ENCODE data around the gene SETX.
A peak's percentile ranks its signal among the peaks of the same experiment; 100 is the strongest.

SETX gene

DNA sequence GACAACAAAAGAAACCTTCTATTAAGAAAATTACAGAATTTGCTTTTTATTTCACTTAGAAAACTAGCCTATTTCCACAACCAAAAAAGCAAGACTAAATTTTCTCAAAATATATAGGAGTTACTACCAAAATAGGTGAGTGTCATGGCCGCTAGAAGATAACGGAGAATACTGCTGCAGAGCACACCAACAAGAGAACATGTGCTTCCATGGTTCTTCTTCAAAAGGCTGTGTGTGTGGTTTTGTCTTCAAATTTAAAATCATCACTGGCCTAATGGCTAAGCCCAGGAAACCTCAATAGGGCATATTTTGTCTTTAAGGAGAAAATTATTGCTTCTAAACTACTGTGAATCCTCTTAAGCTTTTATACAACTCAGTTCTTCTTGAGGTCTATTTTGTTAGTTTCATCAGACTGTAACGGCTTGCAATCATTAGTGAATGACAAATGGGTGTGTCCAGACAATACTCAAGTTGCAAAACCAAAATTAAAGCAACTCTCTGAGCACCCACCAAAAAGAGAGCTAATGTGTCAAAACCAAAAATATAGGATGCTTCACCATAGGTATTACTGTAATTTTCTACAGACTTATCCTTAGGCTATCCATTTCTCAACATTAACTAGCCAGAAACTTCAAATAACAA lies 3.3 kb downstream of the SETX start:
- peak in 1 of 5 donors; percentile 13 for DNase-seq

DNA sequence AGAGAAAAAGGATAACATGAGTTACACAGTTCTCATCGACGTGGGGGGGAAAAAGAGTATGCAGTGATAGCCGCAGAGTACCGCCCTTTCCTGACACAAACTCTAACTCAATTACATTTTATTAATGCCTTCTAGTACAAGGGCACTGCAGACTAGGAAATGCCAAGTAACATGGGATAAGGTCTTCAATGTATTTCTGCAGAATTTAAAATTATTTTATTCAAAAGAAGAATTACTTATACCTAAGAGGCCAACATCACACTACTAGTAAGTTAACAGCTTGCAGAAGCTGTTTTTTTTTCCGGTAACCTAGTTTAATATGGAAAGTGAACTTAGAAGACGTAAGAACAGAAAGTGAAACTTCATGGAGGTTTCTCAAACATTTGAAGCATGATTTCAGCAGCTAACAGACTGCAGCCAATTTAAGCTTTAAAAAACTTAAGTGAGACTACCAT lies 3.9 kb downstream of the SETX start:
- peak in 2 of 5 donors; percentile 15 to 73 for DNase-seq

DNA sequence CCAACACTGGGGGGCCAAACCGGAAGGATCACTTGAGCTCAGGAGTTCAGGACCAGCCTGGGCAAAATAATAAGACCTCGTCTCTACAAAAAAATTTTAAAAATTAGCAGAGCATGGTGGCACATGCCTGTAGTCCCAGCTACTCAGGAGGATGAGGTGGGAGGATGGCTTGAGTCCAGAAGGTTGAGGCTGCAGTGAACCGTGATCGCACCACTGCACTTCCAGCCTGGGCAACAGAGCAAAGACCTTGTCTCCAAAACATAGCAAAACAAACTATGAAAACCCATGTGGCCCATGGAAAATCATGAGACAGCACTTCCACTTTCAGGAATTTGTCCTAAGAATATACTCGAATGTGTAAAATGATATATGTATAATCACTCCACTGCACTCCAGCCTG lies 6.1 kb downstream of the SETX start:
- no peak for DNase-seq

DNA sequence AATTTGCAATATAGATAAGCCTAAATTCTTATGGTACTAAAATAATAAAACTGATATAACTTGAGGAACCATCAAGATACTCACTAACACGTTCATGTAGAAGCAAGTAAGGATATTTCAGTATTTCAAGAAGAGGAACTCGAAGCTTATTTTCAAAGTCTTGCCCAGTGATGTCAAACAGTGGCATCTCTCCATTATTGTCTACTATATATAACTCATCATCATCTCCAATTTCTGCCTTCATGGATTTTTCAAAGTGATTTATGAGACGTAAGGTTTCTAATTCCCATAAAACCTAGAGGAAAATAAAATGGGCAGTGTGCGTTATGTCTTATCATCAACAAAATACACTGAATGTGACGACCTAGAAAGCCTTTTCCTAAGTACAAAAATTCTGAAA lies 8.6 kb downstream of the SETX start:
- no peak for DNase-seq

DNA sequence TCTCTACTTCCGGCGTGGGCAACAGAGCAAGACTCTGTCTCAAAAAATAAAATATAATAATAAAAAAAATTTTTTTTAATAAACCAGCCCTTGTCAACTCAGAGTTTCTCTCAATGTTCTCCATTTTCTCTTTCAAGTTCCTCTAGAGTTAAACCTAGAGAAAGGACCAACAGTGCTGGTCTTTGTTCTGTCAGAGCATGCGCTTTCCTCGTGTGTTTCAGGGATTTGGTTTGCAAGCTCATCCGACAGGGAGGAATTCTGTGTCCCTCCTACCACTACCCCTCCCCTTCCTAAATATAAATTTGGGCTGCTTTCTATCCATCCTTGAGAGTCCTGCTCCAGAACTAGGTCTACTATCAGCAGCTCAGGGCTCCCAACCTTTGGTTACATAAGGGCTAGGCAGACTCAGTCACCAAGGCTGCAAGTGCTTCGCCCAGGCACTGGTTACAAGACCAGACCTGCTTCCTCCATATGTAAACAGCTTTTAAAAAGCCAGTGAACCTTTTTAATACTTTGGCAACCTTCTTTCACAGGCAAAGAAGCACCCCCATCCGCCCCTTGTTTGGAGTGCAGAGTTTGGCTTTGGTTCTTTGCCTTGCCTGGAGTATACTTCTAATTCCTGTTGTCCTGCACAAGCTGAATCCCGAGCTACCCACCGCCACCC lies 13.5 kb downstream of the SETX start:
- DNase-seq, result no peak

DNA sequence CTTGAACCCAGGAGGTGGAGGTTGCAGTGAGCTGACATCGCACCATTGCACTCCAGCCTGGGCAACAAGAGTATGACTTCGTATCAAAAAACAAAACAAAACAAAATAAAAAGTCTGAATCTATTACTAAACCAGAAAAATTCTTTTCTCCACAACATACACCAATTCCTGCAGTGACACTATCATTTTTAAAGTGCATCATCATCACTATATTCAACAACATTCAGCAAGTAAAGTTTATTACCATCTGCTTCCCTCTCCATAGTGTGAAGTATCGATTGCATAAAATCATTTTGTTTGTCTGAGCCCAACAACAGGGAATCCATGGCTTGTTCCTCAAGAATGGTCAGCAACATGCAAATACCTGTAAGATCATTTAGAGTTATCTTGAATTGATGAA lies 20.4 kb downstream of the SETX start:
- DNase-seq, result no peak

DNA sequence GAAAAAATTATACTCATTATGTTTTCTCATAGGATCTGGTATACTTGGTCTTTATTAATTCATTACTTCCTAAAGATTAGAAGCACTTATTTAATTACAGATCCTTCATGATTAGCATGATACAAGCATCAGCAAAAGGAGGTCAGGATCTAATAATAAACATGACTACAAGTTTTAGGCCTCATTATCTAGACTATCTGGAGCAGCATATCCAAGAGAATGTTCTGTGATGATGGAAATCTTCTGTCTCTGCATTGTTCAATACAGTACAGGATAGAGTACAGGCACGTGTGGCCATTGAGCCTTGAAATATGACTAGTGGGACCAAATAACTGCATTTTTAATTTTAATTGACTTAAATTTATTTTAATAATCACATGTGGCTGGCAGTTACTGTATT lies 21.2 kb downstream of the SETX start:
- no peak for DNase-seq

DNA sequence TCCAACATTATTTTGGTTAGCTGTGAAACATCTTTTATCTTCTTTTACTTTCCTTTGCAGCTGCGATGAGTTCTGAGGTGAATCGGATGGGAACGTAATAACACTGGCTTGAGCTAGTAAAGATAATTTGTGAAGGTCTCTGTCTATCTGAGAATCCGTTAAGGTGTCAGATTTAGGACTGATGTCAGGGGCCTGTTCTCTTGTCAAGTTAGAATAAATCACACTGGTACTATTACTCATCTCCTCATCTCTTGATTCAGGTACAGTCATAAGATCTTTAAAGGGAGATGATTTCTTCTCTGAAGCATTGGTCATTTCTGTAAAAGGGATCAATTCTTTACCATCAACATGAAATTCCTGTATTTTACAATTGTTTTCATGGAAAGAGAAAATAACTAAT lies 26.2 kb downstream of the SETX start:
- DNase-seq, result no peak

DNA sequence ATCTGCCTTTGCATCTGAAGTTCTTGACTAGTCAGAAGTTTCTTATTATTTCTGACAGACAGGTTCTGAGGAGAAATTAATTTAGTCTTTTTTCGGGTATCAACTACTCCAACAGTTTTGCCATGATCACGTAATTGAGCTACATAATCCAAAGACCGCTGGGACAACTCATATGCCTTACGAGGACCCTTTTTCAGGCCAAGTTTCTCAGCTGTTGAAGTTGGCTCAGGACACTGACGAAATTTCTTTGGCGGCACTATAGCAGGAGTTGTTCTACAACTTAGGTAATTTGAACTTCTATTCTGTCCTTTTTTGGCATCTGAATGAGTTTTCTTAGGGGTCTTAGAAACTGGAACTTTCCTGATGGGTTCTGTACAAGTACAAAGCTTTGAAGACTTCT lies 27.2 kb downstream of the SETX start:
- DNase-seq, result no peak

DNA sequence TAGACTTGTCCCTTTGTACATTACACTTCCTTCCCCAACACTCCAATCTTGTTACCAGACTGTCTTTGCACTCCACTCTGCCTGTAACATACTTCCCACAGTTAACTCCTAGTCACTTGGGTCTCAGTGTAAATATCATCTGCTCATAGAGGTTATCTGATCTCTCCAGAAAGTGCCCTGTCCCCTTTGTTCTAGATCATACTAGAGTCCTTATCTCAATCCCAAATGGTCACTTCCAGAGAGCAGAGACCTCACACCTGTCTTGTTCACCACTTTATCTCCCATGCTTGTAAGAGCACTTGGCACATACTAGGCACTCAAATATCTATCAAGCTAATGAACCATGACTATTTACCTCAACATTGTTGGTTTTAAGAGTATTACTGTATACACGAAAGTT lies 30.4 kb downstream of the SETX start:
- DNase-seq, result no peak

DNA sequence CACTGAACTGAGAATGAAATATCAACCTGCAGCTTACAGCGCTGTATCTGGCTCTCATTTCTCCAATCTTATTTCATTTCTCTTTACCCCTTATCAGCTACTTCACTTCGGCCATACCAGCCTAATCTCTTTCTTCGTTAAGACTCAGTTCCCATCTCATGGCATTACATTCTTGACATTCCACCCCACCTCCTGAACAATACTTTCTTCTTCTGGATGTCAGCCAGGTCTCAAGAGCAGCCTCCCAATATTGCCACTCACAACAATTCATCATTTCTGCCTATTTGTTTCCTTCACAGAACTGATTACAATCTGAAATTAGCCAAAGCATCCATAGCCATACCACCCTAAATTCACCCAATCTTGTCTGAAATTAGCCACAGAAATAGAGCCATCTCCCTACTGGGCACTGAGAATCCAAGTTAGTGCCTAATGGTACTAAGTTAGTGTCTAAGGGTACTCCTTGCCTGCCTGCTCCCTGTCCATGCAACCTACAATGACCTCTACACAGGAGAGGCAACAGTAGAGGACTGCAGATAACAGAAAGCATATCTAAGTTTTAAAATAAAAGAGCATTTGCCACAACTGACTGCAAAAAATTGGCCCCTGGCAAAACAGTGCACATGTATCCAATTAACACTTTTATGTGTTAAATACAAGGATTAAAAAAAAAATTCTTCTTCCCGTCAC lies 35.2 kb downstream of the SETX start:
- no peak for DNase-seq

DNA sequence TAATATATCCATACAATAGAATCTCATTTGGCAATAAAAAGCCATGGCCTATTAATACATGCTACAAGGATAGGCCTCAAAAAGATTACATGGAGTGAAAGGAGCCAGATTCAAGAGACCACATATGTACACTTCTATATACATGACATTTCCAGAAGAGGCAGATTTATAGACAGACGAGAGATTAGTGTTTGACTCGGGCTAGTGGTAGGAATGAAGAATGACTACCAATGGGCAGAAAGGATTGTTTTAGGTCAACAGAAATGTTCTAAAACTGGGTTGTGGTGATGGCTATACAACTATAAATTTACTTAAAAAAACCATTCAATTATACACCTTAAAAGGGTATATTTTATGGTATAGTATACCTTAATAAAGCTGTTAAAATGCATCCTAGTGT lies 41.9 kb downstream of the SETX start:
- DNase-seq, result no peak

DNA sequence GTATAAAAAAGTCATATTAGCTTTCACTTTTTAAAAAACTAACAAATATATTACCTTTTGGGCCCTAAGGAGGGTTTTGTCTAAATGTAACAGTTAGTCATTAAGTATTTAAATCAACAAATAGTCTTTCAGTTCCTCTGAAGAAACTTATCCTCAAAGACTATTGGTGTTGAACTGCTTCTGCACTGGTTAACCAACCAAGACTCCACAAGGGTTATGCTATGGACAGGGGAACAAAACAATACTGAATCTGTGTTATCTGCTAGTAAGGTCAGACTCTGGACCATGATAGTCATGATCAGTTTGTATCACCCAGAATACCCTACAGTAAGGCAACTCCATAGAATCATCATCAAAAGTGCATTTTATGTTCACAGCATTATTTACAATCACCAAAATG lies 42.4 kb downstream of the SETX start:
- DNase-seq, result no peak

DNA sequence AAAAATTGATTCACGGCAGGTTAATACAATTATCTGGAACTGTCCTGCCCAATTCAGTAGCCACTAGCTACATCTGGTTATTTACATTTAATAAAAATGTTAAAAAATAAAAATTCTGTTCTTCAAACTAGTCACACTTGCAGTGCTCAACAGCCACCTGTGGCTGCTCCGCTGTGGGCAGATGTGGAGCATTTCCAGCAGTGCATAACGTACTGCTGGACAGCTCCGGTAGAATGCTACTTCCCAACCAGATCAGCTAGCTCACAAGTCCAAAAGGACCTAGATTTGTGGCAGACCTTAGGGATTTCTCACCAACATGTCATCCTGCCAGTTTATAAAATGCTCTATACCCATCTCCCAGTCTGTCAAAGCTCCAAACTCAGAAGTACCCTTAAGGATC lies 42.8 kb downstream of the SETX start:
- DNase-seq, result no peak

DNA sequence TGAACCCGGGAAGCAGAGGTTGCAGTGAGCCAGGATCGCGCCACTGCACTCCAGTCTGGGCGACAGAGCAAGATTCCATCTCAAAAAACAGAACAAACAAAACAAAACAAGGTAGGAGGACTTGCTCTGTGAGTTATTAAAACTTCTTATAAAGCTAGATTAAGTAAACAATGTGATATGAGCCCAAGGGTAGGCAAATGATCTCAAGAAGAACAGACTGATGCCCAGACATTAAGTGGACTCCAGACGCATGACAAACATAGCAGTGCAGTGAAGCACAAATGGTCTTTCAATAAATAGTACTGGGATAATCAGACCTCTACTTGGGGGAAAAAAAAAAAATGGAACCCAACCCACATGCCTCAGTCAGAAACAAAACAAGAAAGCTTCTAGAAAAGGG lies 45.7 kb downstream of the SETX start:
- no peak for DNase-seq

DNA sequence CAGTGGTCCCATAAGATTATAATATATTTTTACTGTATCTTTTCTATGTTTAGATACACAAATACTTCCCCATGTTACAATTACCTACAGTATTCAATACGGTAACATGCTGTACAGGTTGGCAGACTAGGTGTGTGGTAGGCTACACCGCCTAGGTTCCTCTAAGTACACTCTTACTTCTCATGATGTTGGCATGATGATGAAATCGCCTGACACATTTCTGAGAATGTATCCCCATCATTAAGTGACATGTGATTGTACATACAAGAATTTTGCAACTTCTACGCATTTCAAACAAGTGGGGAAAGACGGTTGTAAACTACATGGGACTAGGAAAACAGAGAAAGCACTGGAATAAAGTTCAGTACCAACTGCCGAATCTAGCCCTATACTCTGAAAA lies 53.3 kb downstream of the SETX start:
- no peak for DNase-seq

DNA sequence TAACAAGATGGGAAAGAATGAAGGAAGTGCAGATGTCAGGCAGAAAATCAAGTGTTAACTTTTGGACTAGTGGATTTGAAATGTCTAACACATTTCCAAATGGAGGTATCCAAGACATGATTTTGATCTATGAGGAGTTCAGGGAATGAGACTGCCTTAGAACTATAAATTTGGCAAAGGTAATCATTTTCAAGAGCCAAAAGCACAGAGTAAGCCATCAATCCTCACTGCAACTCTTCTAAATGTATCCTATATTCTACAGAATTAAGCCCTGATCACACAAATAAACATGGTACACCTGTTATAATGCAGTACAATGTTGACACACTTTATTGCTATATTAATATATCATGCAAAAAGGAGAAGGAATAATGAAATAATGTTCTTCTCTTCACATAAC lies 55.6 kb downstream of the SETX start:
- no peak for DNase-seq

DNA sequence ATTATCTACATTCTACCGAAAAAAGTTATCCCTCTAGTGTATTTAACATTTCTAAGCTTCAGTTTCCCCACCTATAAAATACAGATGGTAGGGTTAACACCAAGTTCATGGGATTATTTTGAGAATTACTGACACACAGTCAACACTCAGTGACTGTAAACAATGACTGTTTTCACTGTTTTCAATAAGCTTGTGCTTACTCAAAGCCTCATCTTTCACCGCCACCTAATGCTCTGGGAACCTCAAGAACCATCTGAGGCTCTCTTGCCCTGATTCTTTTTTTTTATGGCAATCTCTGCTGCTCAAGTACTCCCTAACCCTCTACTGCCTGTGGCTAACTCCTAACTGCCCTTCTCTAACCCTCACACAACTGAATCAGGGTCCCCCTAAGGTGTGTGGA lies 59.6 kb downstream of the SETX start:
- DNase-seq, result no peak

DNA sequence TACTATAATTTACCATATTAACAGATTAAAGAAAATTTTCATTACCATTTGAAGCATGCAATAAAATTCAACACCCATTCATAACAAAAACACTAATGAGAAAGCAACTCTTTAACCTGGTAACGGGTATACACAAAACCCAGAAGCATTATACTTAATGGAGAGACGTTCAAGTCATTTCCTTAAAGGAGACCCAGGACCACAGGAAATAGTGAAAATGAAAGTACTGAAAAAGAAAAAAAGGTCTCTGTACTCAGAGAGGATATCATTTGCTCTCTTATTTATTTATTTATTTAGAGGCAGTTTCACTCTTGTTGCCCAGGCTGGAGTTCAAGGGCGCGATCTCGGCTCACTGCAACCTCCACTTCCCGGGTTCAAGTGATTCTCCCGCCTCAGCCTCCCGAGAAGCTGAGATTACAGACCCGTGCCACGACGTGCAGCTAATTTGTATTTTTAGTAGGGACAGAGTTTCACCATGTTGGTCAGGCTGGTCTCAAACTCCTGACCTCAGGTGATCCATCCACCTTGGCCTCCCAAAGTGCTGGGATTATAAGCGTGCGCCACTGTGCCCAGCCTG lies 61.6 kb downstream of the SETX start:
- DNase-seq, result peak in 1 of 5 donors; percentile 36

DNA sequence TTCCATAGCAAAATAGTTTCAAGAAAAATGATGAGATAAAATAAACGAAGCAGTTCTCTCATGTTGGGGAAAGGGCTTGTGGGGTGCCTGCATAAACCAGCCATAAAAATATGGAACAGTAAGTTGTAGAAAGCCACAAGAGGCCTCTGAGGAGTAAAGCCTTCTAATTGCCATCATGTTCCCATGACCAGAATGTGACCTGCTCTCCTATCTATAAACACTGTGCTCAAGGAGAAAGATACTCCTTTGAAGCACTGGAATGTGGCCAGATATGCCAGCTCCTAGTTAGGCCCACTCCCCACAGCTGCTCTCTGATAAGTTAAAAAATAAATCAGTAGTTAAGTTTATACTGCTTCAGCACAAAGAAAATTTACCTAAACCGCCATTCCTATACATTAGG lies 65.8 kb downstream of the SETX start:
- DNase-seq, result no peak

DNA sequence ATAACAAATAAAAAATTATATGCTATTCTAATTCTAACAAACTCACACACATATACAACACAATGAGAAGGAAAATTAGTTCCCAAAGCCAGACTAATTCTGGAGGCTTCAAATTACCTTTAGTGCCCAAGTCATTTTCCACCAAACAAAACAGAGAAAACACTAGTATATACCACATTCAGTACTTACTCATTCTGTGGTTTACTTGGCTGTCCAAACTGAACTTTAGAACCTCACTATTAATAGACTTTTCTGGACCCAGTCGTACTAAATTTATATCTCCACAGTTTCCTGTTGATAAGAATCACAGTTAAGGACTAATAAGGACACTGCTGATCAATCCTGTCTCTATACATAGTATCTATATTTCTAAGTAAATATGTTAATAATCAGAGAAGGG lies 66.4 kb downstream of the SETX start:
- no peak for DNase-seq

DNA sequence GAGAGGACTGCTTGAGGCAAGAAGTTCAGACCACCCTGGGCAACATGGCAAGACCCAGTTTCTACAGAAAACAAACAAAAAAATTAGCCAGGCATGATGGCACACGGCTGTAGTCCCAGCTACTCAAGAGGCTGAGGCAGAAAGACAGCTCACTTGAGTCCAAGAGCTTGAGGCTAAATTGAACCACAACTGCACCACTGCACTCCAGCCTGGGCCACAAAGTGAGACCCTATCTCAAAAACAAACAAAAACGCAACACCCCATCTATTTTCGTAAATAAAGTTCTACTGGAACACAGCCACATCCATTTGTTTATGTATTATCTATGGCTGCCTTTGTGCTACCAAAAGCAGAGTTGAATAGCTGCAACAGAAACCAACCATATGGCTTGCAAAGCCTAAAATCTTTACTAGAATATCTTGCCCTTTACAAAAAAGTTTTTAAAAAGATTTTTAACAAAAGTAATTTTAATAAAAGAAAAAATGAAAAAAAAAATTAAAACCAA lies 67.5 kb downstream of the SETX start:
- DNase-seq, result no peak

DNA sequence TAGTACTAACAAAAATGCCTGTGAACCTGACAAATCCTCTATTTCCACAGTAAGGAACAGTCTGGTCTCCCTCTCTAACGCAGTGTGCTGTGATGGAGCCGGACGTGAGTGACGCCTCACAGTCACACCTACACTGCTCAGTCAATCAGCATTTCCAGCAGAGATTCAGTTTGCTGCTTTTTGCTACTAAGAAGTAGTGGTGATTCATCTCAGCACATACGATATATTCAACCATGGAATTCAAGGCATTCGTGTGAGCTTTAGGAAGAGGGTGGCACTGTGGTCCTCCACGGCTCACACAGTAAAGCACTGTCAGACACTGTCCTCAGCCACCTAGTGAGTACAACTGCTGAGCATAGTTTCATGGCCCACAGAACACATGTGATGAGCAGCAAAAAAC lies 70.9 kb downstream of the SETX start:
- DNase-seq, result no peak

DNA sequence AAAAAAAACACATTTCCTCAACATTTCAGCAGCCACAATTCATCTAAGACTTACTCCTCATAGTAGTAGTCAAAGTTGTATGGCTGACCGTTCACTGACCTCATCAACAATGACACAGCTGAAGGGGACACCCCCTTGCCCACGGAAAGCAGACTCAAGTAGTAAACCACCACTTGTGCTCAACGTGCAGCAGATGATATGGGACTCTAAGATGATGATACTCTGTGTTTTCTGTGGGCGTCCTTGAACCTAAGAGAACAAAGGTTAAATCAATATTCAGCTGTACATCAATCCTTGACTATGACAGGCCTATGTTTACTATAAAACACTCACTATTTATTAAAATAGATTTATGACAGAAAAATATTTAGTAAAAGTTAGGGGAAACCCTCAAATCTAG lies 71.6 kb downstream of the SETX start:
- no peak for DNase-seq

Data from T-helper 1 cell (primary cell).